ENCODE data around the gene SNAP47.

The SNAP47 gene

GRCh38 chr1:227780101-227781044 lies 45.1 kb downstream of the SNAP47 start:
- no peak for ATAC-seq
- TF ChIP-seq PPARA (CRISPR knock-in tag; IDR thresholded peaks at IDR 0.05; ENCODE audit: borderline replicate concordance) (no peak), ISL1 (CRISPR knock-in tag; IDR thresholded peaks at IDR 0.05) (no peak), ZFP30 (CRISPR knock-in tag; IDR thresholded peaks at IDR 0.05) (no peak), TSHZ2 (CRISPR knock-in tag; IDR thresholded peaks at IDR 0.05) (no peak), OSR1 (CRISPR knock-in tag; IDR thresholded peaks at IDR 0.05) (no peak), GLIS3 (CRISPR knock-in tag; IDR thresholded peaks at IDR 0.05) (no peak), ZNF565 (CRISPR knock-in tag; conservative IDR thresholded peaks at IDR 0.05; ENCODE audit: low read depth) (no peak), ZC3H10 (CRISPR knock-in tag; IDR thresholded peaks at IDR 0.05) (no peak), ZNF70 (CRISPR knock-in tag; IDR thresholded peaks at IDR 0.05) (no peak), BACH2 (CRISPR knock-in tag; IDR thresholded peaks at IDR 0.05; ENCODE audit: borderline replicate concordance) (no peak), RARB (CRISPR knock-in tag; IDR thresholded peaks at IDR 0.05) (no peak), TOX (CRISPR knock-in tag; IDR thresholded peaks at IDR 0.05; ENCODE audit: borderline replicate concordance) (no peak), ARNTL (CRISPR knock-in tag; IDR thresholded peaks at IDR 0.05; ENCODE audit: borderline replicate concordance, low read depth) (no peak), ESRRG (CRISPR knock-in tag; IDR thresholded peaks at IDR 0.05) (no peak), POU6F1 (CRISPR knock-in tag; IDR thresholded peaks at IDR 0.05; ENCODE audit: borderline replicate concordance, low read depth) (no peak), ZNF8 (CRISPR knock-in tag; IDR thresholded peaks at IDR 0.05) (no peak), PATZ1 (CRISPR knock-in tag; IDR thresholded peaks at IDR 0.05; ENCODE audit: borderline replicate concordance) (no peak), TCF4 (CRISPR knock-in tag; IDR thresholded peaks at IDR 0.05; ENCODE audit: borderline replicate concordance) (no peak)

GRCh38 chr1:227781314-227781930 lies 46.2 kb downstream of the SNAP47 start:
- ATAC-seq: no peak
- TF ChIP-seq POU6F1 (CRISPR knock-in tag; IDR thresholded peaks at IDR 0.05; ENCODE audit: borderline replicate concordance, low read depth) (no peak), BACH2 (CRISPR knock-in tag; IDR thresholded peaks at IDR 0.05; ENCODE audit: borderline replicate concordance) (no peak), RARB (CRISPR knock-in tag; IDR thresholded peaks at IDR 0.05) (no peak), ZC3H10 (CRISPR knock-in tag; IDR thresholded peaks at IDR 0.05) (no peak), CSRNP3 (CRISPR knock-in tag; IDR thresholded peaks at IDR 0.05) (no peak), ZNF8 (CRISPR knock-in tag; IDR thresholded peaks at IDR 0.05) (no peak), ZNF70 (CRISPR knock-in tag; IDR thresholded peaks at IDR 0.05) (no peak), CSDC2 (CRISPR knock-in tag; IDR thresholded peaks at IDR 0.05) (no peak), ESRRG (CRISPR knock-in tag; IDR thresholded peaks at IDR 0.05) (no peak), ISL1 (CRISPR knock-in tag; IDR thresholded peaks at IDR 0.05) (no peak), PPARA (CRISPR knock-in tag; IDR thresholded peaks at IDR 0.05; ENCODE audit: borderline replicate concordance) (no peak), ZFP30 (CRISPR knock-in tag; IDR thresholded peaks at IDR 0.05) (no peak), ZFP3 (CRISPR knock-in tag; IDR thresholded peaks at IDR 0.05) (no peak), TSHZ2 (CRISPR knock-in tag; IDR thresholded peaks at IDR 0.05) (no peak), TOX (CRISPR knock-in tag; IDR thresholded peaks at IDR 0.05; ENCODE audit: borderline replicate concordance) (no peak), OSR1 (CRISPR knock-in tag; IDR thresholded peaks at IDR 0.05) (no peak), TCF4 (CRISPR knock-in tag; IDR thresholded peaks at IDR 0.05; ENCODE audit: borderline replicate concordance) (no peak), CREB5 (CRISPR knock-in tag; IDR thresholded peaks at IDR 0.05; ENCODE audit: low read depth) (no peak)

Data from SK-N-SH treated with all-trans-retinoic acid at 6 μM for 48 hours (cell line).